Smooth muscle cell of the brain vasculature (primary cell): ENCODE data around the gene IQGAP3.

Experiments used
- DNase-seq: peaks from one replicate; pipeline ENCODE4 v3.0.0-alpha.2; 2012; ENCODE audit warnings: low read depth, low spot score

The IQGAP3 gene

GRCh38 chr1:156496211-156496761 lies 76.1 kb downstream of the IQGAP3 start:
- no peak for DNase-seq

- no peak for DNase-seq
Observed at GRCh38 chr1:156495401-156496140, 76.8 kb downstream of the IQGAP3 start.

- no peak for DNase-seq
Observed at GRCh38 chr1:156494309-156494895, 78.0 kb downstream of the IQGAP3 start.

- DNase-seq, result no peak
Observed at GRCh38 chr1:156493742-156494141, 78.6 kb downstream of the IQGAP3 start.

GRCh38 chr1:156493154-156493631 lies 79.2 kb downstream of the IQGAP3 start:
- DNase-seq, result no peak

- DNase-seq, result no peak
Observed at GRCh38 chr1:156492591-156493080, 79.7 kb downstream of the IQGAP3 start.

- DNase-seq, result no peak
Observed at GRCh38 chr1:156492013-156492590, 80.3 kb downstream of the IQGAP3 start.

GRCh38 chr1:156491151-156491949 lies 81.0 kb downstream of the IQGAP3 start:
- DNase-seq, result no peak

GRCh38 chr1:156490401-156491032 lies 81.8 kb downstream of the IQGAP3 start:
- DNase-seq, result no peak

GRCh38 chr1:156489935-156490293 lies 82.5 kb downstream of the IQGAP3 start:
- no peak for DNase-seq

GRCh38 chr1:156489166-156489934 lies 83.0 kb downstream of the IQGAP3 start:
- no peak for DNase-seq

- no peak for DNase-seq
Observed at GRCh38 chr1:156488566-156489165, 83.7 kb downstream of the IQGAP3 start.

GRCh38 chr1:156487862-156488261 lies 84.5 kb downstream of the IQGAP3 start:
- no peak for DNase-seq

- no peak for DNase-seq
Observed at GRCh38 chr1:156486421-156487344, 85.7 kb downstream of the IQGAP3 start.

- DNase-seq, result no peak
Observed at GRCh38 chr1:156485984-156486383, 86.4 kb downstream of the IQGAP3 start.

GRCh38 chr1:156484480-156485058 lies 87.8 kb downstream of the IQGAP3 start:
- no peak for DNase-seq

GRCh38 chr1:156483397-156483796 lies 89.0 kb downstream of the IQGAP3 start:
- DNase-seq, result no peak

- no peak for DNase-seq
Observed at GRCh38 chr1:156482276-156482675, 90.1 kb downstream of the IQGAP3 start.

- no peak for DNase-seq
Observed at GRCh38 chr1:156481527-156481926, 90.8 kb downstream of the IQGAP3 start.
